SU-DHL-6 (cell line): ENCODE data around the gene ACY1.

Source experiments
- EZH2phosphoT487 ChIP-seq: fragments of 200-600 bp; sonication (generic), shearing (Covaris generic); conservative IDR thresholded peaks from 2 replicates; pipeline ENCODE4 v1.6.1; 2018; ENCODE audit warnings: mild to moderate bottlenecking, antibody characterized with exemption, low read length, moderate library complexity, mixed read lengths
- TF ChIP-seq, protein P1 (sequence below): fragments of 200-600 bp; sonication (generic); IDR thresholded peaks from one replicate; pipeline ENCODE4 v1.5.1; 2017; ENCODE audit warnings: antibody characterized with exemption, mild to moderate bottlenecking, low read length, moderate library complexity; ENCODE audit not compliant: insufficient read depth, poor library complexity, severe bottlenecking

DNA sequence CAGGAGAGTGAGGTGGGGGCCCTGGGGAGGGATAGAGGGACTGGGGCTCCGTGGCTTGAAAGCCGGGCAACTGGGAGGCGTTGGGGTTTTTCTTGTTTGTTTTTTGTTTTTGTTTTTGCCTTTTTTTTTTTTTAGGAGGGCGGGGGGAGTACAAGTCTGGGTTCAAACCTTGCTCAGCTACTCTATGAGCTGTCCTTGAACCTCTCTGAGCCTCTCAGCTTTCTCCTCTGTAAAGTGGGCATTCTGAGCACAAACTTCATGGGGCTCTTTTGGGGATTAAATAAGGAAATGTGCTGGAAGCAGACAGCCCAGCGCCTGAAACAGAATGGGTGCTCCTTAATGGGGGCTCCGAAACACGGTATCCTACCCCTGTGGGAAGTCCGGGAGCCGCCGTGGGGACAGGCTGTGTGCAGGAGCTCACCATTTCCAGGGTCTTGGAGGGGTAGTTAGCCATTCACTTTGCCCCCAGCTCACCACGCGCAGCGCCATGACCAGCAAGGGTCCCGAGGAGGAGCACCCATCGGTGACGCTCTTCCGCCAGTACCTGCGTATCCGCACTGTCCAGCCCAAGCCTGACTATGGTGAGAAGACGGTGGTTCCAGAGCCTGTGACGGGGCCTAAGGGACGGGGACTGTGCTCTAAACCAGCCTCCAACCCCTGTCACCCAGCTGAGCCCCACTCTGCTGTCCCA, 388 bp downstream of the ACY1 start:
- TF ChIP-seq, protein P1, sequence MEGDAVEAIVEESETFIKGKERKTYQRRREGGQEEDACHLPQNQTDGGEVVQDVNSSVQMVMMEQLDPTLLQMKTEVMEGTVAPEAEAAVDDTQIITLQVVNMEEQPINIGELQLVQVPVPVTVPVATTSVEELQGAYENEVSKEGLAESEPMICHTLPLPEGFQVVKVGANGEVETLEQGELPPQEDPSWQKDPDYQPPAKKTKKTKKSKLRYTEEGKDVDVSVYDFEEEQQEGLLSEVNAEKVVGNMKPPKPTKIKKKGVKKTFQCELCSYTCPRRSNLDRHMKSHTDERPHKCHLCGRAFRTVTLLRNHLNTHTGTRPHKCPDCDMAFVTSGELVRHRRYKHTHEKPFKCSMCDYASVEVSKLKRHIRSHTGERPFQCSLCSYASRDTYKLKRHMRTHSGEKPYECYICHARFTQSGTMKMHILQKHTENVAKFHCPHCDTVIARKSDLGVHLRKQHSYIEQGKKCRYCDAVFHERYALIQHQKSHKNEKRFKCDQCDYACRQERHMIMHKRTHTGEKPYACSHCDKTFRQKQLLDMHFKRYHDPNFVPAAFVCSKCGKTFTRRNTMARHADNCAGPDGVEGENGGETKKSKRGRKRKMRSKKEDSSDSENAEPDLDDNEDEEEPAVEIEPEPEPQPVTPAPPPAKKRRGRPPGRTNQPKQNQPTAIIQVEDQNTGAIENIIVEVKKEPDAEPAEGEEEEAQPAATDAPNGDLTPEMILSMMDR = no peak
- no peak for TF ChIP-seq EZH2phosphoT487
